ENCODE results near the gene DNAH17. TPM values are rescaled to one million over a fixed set of nuclear protein-coding genes. Genes with fewer than 3 reads are reported as not detected.

Gene DNAH17
- total RNA-seq, 1 donor from 2014 or later, result not detected

GRCh38 chr17:78399693-78400144 is 177.5 kb downstream of the DNAH17 start:
- no peaks in the 10 kb centered on the region for H3F3A ChIP-seq (ENCODE audit: low read depth)
- no peaks in the 10 kb centered on the region for H3K4me1 Mint-ChIP-seq
- no peak overlapping the region for H3K27ac ChIP-seq
- no peak overlapping the region for H3K4me3 Mint-ChIP-seq
- TF ChIP-seq CTCF (IDR thresholded peaks at IDR 0.05), result no peak
- TF ChIP-seq EZH2phosphoT487 (IDR thresholded peaks at IDR 0.05), result no peak
- no peak for TF ChIP-seq EZH2 (IDR thresholded peaks at IDR 0.05)
- H3K36me3 ChIP-seq, result no peaks in the 10 kb centered on the region
- no peak overlapping the region for H3K27ac Mint-ChIP-seq
- H3K4me1 ChIP-seq, result no peaks in the 10 kb centered on the region
- H3K4me3 ChIP-seq, result no peak overlapping the region
- peaks cover 38% of the 10 kb centered on the region for H3K36me3 Mint-ChIP-seq
- peaks cover 4% of the 10 kb centered on the region for H3K27me3 Mint-ChIP-seq (ENCODE audit: insufficient read depth, low read depth)
- H4K20me1 ChIP-seq (ENCODE audit: low read depth), result peaks cover 11% of the 10 kb centered on the region
- no peak overlapping the region for H3K4me2 ChIP-seq
- no peaks in the 10 kb centered on the region for H3K9me3 Mint-ChIP-seq
- H3K79me2 ChIP-seq (ENCODE audit: low read depth), result peaks cover 25% of the 10 kb centered on the region
- H2AFZ ChIP-seq (replicated peaks), result no peak overlapping the region
- H3K9me3 ChIP-seq (ENCODE audit: low read depth), result no peaks in the 10 kb centered on the region
- no peak overlapping the region for H3K9ac ChIP-seq
- no peaks in the 10 kb centered on the region for H3K27me3 ChIP-seq
- DNase-seq (ENCODE audit: low spot score), result no peak

GRCh38 chr17:78399028-78399692 is 178.0 kb downstream of the DNAH17 start:
- H3K27ac ChIP-seq, result no peak overlapping the region
- H3K4me1 Mint-ChIP-seq, result no peaks in the 10 kb centered on the region
- peaks cover 2% of the 10 kb centered on the region for H3K27me3 Mint-ChIP-seq (ENCODE audit: insufficient read depth, low read depth)
- H3K4me1 ChIP-seq, result no peaks in the 10 kb centered on the region
- no peak overlapping the region for H3K4me3 ChIP-seq
- no peaks in the 10 kb centered on the region for H3K9me3 Mint-ChIP-seq
- H2AFZ ChIP-seq (replicated peaks), result no peak overlapping the region
- peaks cover 17% of the 10 kb centered on the region for H4K20me1 ChIP-seq (ENCODE audit: low read depth)
- TF ChIP-seq EZH2 (IDR thresholded peaks at IDR 0.05) (no peak), EZH2phosphoT487 (IDR thresholded peaks at IDR 0.05) (no peak), CTCF (IDR thresholded peaks at IDR 0.05) (no peak)
- H3K4me3 Mint-ChIP-seq, result no peak overlapping the region
- H3K9me3 ChIP-seq (ENCODE audit: low read depth), result no peaks in the 10 kb centered on the region
- no peak overlapping the region for H3K9ac ChIP-seq
- H3F3A ChIP-seq (ENCODE audit: low read depth), result no peaks in the 10 kb centered on the region
- no peaks in the 10 kb centered on the region for H3K27me3 ChIP-seq
- peaks cover 30% of the 10 kb centered on the region for H3K79me2 ChIP-seq (ENCODE audit: low read depth)
- peaks cover 38% of the 10 kb centered on the region for H3K36me3 Mint-ChIP-seq
- no peak for DNase-seq (ENCODE audit: low spot score)
- H3K27ac Mint-ChIP-seq, result no peak overlapping the region
- H3K36me3 ChIP-seq, result no peaks in the 10 kb centered on the region
- H3K4me2 ChIP-seq, result no peak overlapping the region

- peaks cover 38% of the 10 kb centered on the region for H3K36me3 Mint-ChIP-seq
- Histone ChIP-seq H3K4me1 (no peaks in the 10 kb centered on the region), H3K4me2 (no peak overlapping the region), H3F3A (ENCODE audit: low read depth) (no peaks in the 10 kb centered on the region), H2AFZ (replicated peaks) (no peak overlapping the region), H3K27me3 (no peaks in the 10 kb centered on the region), H3K9me3 (ENCODE audit: low read depth) (no peaks in the 10 kb centered on the region), H4K20me1 (ENCODE audit: low read depth) (peaks cover 24% of the 10 kb centered on the region), H3K9ac (no peak overlapping the region), H3K27ac (no peak overlapping the region), H3K36me3 (no peaks in the 10 kb centered on the region), H3K79me2 (ENCODE audit: low read depth) (peaks cover 36% of the 10 kb centered on the region), H3K4me3 (no peak overlapping the region)
- DNase-seq (ENCODE audit: low spot score), result no peak
- H3K27ac Mint-ChIP-seq, result no peak overlapping the region
- no peaks in the 10 kb centered on the region for H3K4me1 Mint-ChIP-seq
- H3K27me3 Mint-ChIP-seq (ENCODE audit: insufficient read depth, low read depth), result peaks cover 2% of the 10 kb centered on the region
- TF ChIP-seq EZH2 (IDR thresholded peaks at IDR 0.05) (no peak), EZH2phosphoT487 (IDR thresholded peaks at IDR 0.05) (no peak), CTCF (IDR thresholded peaks at IDR 0.05) (no peak)
- H3K9me3 Mint-ChIP-seq, result no peaks in the 10 kb centered on the region
- H3K4me3 Mint-ChIP-seq, result no peak overlapping the region
These were observed 178.8 kb downstream of the DNAH17 start for GRCh38 chr17:78398390-78398789.
